ENCODE results near the gene SMAD4.

DNA sequence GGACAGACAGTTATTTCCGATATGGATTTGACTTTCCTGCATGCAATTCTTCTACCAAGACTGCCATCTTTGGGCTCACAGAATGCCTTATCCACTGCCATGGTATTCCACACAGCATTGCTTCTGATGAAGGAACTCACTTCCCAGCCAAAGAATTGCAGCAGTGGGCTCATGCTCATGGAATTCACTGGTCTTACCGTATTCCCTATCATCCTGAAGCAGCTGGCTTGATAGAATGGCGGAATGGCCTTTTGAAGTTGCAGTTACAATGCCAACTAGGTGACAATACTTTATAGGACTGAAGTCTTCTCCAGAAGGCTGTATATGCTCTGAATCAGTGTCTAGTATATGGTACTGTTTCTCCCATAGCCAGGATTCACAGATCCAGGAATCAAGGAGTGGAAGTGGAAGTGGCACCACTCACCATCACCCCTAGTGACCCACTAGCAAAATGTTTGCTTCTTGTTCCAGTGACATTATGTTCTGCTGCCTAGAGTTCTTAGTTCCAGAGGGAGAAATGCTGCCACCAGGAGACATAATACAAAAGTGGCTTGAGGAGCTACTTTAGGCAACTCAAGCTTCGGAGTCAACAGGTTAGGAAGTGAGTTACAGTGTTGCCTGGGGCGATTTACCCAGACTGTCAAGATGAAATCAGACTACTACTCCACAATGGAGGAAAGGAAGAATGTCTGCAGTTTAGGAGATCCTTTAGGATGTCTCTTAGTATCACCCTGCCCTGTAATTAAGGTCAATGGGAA, 23.8 kb upstream of the SMAD4 start:
- no peak for TF ChIP-seq POLR2A (IDR thresholded peaks at IDR 0.05; ENCODE audit: low read depth, low read length)
- no peak for TF ChIP-seq POLR2AphosphoS5 (IDR thresholded peaks at IDR 0.05; ENCODE audit: low read depth, low read length)
